HCT116 (cell line): ENCODE data around the gene GALNT15. TPM values are rescaled to one million over a fixed set of nuclear protein-coding genes. Genes with fewer than 3 reads are reported as not detected.

Experiments used
- ATAC-seq: fragments of 200-7000 bp; cut with Tn5 transposase; 2 replicates; pipeline ENCODE4 v1.9.1; 2020; ENCODE audit warnings: mild to moderate bottlenecking, moderate library complexity
- BruUV-seq: library from RNA; stranded (reverse); fragments of 400-500 nt; replicated peaks from 2 replicates; lab custom pipeline; 2021; lab: Mats Ljungman, UMichigan
- CTCF ChIA-PET: fragments of 300-600 bp; sonication (Branson Sonifier 250); formaldehyde crosslinking; loops from one replicate; lab custom pipeline; 2021; ENCODE audit warnings: antibody characterized with exemption; lab: Charles Lee
- POLR2A ChIA-PET: fragments of 300-600, 350-600 bp; sonication (Branson Sonifier 250); formaldehyde crosslinking; loops from one replicate; lab custom pipeline; 2021; ENCODE audit warnings: antibody characterized with exemption; lab: Charles Lee
- RAD21 ChIA-PET, 2 experiments: fragments of 300-600 bp; sonication (Branson Sonifier 250); formaldehyde crosslinking; loops; one replicate each; lab custom pipeline; 2023; ENCODE audit warnings: low total read pairs in 2 of 2; ENCODE audit not compliant: uncharacterized antibody in 2 of 2, unreplicated experiment in 2 of 2, low non-redundant PET in 1 of 2; lab: Charles Lee
- DNase-seq: peaks from one replicate; pipeline ENCODE4 v3.0.0-alpha.2; 2010; ENCODE audit warnings: low read depth, low spot score
- H2AFZ ChIP-seq: fragments of 200-600 bp; shearing (Covaris generic), sonication (generic); 2 replicates; pipeline ENCODE4 v1.6.1; 2017; ENCODE audit warnings: low read depth, mixed run types, mixed read lengths, antibody characterized with exemption, low read length; ENCODE audit not compliant: poor library complexity, severe bottlenecking
- H3K27ac ChIP-seq: 2 replicates; pipeline ENCODE4 v1.5.1; 2012; ENCODE audit warnings: low read depth, low read length
- H3K27me3 ChIP-seq: fragments of 200-600 bp; sonication (generic); 2 replicates; pipeline ENCODE4 v1.6.1; 2016; ENCODE audit warnings: mixed run types, low read length, mixed read lengths; ENCODE audit not compliant: insufficient read depth
- H3K36me3 ChIP-seq, 2 experiments: fragments of 200-500 bp in 1 of 2; fragments of 200-600 bp in 1 of 2; sonication (Bioruptor generic) in 1 of 2; sonication (generic) in 1 of 2; 2 replicates each; pipeline versions ENCODE4 v1.5.1 to v1.6.1; 2014 to 2016; ENCODE audit warnings: low read length in 2 of 2, inconsistent platforms in 1 of 2, mixed read lengths in 1 of 2, mixed run types in 1 of 2; ENCODE audit not compliant: insufficient read depth in 2 of 2, control insufficient read depth in 1 of 2
- H3K4me1 ChIP-seq, 2 experiments: fragments of 200-600 bp in 1 of 2; sonication (generic) in 1 of 2; 2 replicates each; pipeline versions ENCODE4 v1.5.1 to v1.6.1; 2012 to 2017; ENCODE audit warnings: low read length in 2 of 2, inconsistent platforms in 1 of 2, mild to moderate bottlenecking in 1 of 2, mixed read lengths in 1 of 2, mixed run types in 1 of 2, moderate library complexity in 1 of 2; ENCODE audit not compliant: insufficient read depth in 2 of 2, control insufficient read depth in 1 of 2
- H3K4me2 ChIP-seq: fragments of 200-600 bp; sonication (generic); 2 replicates; pipeline ENCODE4 v1.6.1; 2017; ENCODE audit warnings: mixed run types, low read length, mixed read lengths
- H3K4me3 ChIP-seq, 2 experiments: fragments of 200-600 bp in 1 of 2; sonication (generic) in 1 of 2; replicated peaks in 1 of 2; 2 replicates each; pipeline ENCODE4 v1.5.1; 2011 to 2016; ENCODE audit warnings: low read length in 2 of 2, control low read depth in 1 of 2, low read depth in 1 of 2, mild to moderate bottlenecking in 1 of 2, mixed read lengths in 1 of 2, mixed run types in 1 of 2
- H3K79me2 ChIP-seq: fragments of 200-600 bp; sonication (generic); 2 replicates; pipeline ENCODE4 v1.6.1; 2017; ENCODE audit warnings: mild to moderate bottlenecking, mixed run types, low read length, moderate library complexity, mixed read lengths; ENCODE audit not compliant: insufficient read depth
- H3K9ac ChIP-seq: fragments of 200-600 bp; sonication (generic); 2 replicates; pipeline ENCODE4 v1.6.1; 2016; ENCODE audit warnings: low read length, mixed read lengths
- H3K9me2 ChIP-seq: fragments of 200-600 bp; sonication (generic), shearing (Covaris generic); 2 replicates; pipeline ENCODE4 v1.6.1; 2017; ENCODE audit warnings: mixed run types, mild to moderate bottlenecking, moderate library complexity; ENCODE audit not compliant: insufficient read depth
- H3K9me3 ChIP-seq, 2 experiments: fragments of 200-500 bp in 1 of 2; fragments of 200-600 bp in 1 of 2; sonication (Bioruptor generic) in 1 of 2; sonication (generic) in 1 of 2; 2 replicates each; pipeline ENCODE4 v1.6.1; 2014 to 2017; ENCODE audit warnings: low read length in 2 of 2, mixed read lengths in 2 of 2, inconsistent platforms in 1 of 2, low read depth in 1 of 2, mild to moderate bottlenecking in 1 of 2, mixed run types in 1 of 2, moderate library complexity in 1 of 2; ENCODE audit not compliant: control insufficient read depth in 1 of 2, insufficient read depth in 1 of 2
- H4K20me1 ChIP-seq: fragments of 200-600 bp; sonication (generic), shearing (Covaris generic); 2 replicates; pipeline ENCODE4 v1.6.1; 2017; ENCODE audit warnings: mixed run types, mild to moderate bottlenecking, moderate library complexity; ENCODE audit not compliant: insufficient read depth
- CBX3 ChIP-seq: IDR thresholded peaks from 2 replicates; pipeline ENCODE4 v1.6.1; 2012; ENCODE audit warnings: low read depth
- EGR1 ChIP-seq: IDR thresholded peaks from 2 replicates; pipeline ENCODE4 v1.6.1; 2012; ENCODE audit warnings: low read depth
- EZH2 ChIP-seq: fragments of 200-600 bp; sonication (generic); IDR thresholded peaks from 2 replicates; pipeline ENCODE4 v1.6.1; 2017; ENCODE audit warnings: antibody characterized with exemption, mixed run types
- EZH2phosphoT487 ChIP-seq: fragments of 200-600 bp; IDR thresholded peaks from 2 replicates; pipeline ENCODE4 v1.6.1; 2018; ENCODE audit warnings: antibody characterized with exemption, borderline replicate concordance
- FOSL1 ChIP-seq: IDR thresholded peaks from 2 replicates; pipeline ENCODE4 v1.6.1; 2012; ENCODE audit warnings: low read depth
- JUND ChIP-seq: IDR thresholded peaks from 2 replicates; pipeline ENCODE4 v1.6.1; 2012
- POLR2A ChIP-seq: IDR thresholded peaks from 2 replicates; pipeline ENCODE4 v1.7.0; 2011; ENCODE audit warnings: borderline replicate concordance; ENCODE audit not compliant: insufficient read depth, insufficient read length; ENCODE audit errors: extremely low read depth
- POLR2AphosphoS5 ChIP-seq: IDR thresholded peaks from 2 replicates; pipeline ENCODE4 v1.6.1; 2011; ENCODE audit warnings: mild to moderate bottlenecking, low read depth, low read length, moderate library complexity
- RAD21 ChIP-seq: IDR thresholded peaks from 2 replicates; pipeline ENCODE4 v1.6.1; 2012; ENCODE audit warnings: low read depth, mild to moderate bottlenecking
- SIN3A ChIP-seq: IDR thresholded peaks from 2 replicates; pipeline ENCODE4 v1.6.1; 2012; ENCODE audit warnings: low read depth
- SP1 ChIP-seq: IDR thresholded peaks from 2 replicates; pipeline ENCODE4 v1.6.1; 2012; ENCODE audit warnings: low read depth
- SRF ChIP-seq: IDR thresholded peaks from 2 replicates; pipeline ENCODE4 v1.6.1; 2012; ENCODE audit warnings: low read depth
- TCF7L2 ChIP-seq: IDR thresholded peaks from 2 replicates; pipeline ENCODE4 v1.7.0; 2011; ENCODE audit warnings: borderline replicate concordance, inconsistent platforms; ENCODE audit not compliant: insufficient read depth, insufficient read length; ENCODE audit errors: extremely low read depth
- ZNF274 ChIP-seq: fragments of 200-500 bp; sonication (Bioruptor generic); IDR thresholded peaks from 2 replicates; pipeline ENCODE4 v1.6.1; 2014; ENCODE audit warnings: mild to moderate bottlenecking, low read depth, low read length, inconsistent platforms
- intact Hi-C: fragments of 100-400 bp; cut with micrococcal nuclease; formaldehyde crosslinking; loops from 2 replicates; pipeline ENCODE4 v1.10.0; 2022
- total RNA-seq: library from RNA; stranded (reverse); gene quantifications from one replicate; pipeline ENCODE4 v1.2.1, GENCODE V29; 2021; ENCODE audit not compliant: unreplicated experiment
- TF ChIP-seq, protein P1 (sequence below), 3 experiments: fragments of 200-600 bp in 1 of 3; sonication (generic) in 1 of 3; IDR thresholded peaks in 2 of 3; conservative IDR thresholded peaks in 1 of 3; 2 replicates each; pipeline ENCODE4 v1.5.1; 2012 to 2017; ENCODE audit warnings: low read depth in 2 of 3, low read length in 2 of 3, antibody characterized with exemption in 1 of 3, borderline replicate concordance in 1 of 3, control low read depth in 1 of 3, mild to moderate bottlenecking in 1 of 3, mixed read lengths in 1 of 3, mixed run types in 1 of 3, moderate library complexity in 1 of 3; ENCODE audit not compliant: insufficient read depth in 1 of 3
- TF ChIP-seq, protein P2 (sequence below): IDR thresholded peaks from 2 replicates; pipeline ENCODE4 v1.6.1; 2011; ENCODE audit warnings: mild to moderate bottlenecking, low read length, moderate library complexity; ENCODE audit not compliant: insufficient replicate concordance; ENCODE audit errors: extremely low read depth
- TF ChIP-seq, protein P3 (sequence below): IDR thresholded peaks from 2 replicates; pipeline ENCODE4 v1.6.1; 2012; ENCODE audit warnings: low read depth
- TF ChIP-seq, protein P4 (sequence below): IDR thresholded peaks from 2 replicates; pipeline ENCODE4 v1.6.1; 2012
- TF ChIP-seq, protein P5 (sequence below): IDR thresholded peaks from 2 replicates; pipeline ENCODE4 v1.6.1; 2012

Gene GALNT15
- total RNA-seq, 1 experiment from 2014 or later: 0.05 TPM

DNA sequence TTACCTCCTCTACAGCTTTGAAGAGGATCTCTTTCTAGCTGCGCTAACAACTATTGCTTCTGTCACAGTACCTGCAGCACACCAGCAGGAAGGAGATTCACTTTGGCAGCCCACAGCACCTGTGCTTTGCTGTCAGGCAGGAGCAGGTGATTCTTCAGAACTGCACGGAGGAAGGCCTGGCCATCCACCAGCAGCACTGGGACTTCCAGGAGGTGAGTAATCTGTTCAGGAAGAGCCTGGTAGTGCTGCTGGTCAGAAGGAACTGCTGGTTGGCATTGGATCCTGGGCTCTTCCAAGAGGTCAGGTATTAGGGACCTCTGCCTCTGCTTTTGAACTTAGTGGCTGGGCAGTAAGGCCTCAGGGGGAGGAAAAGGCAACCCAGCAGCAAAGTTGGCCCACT, 48.1 kb downstream of the GALNT15 start:
- H3K9ac ChIP-seq: no peak overlapping the region
- no peak for TF ChIP-seq SRF
- no peak for TF ChIP-seq SP1
- TF ChIP-seq, protein P1, sequence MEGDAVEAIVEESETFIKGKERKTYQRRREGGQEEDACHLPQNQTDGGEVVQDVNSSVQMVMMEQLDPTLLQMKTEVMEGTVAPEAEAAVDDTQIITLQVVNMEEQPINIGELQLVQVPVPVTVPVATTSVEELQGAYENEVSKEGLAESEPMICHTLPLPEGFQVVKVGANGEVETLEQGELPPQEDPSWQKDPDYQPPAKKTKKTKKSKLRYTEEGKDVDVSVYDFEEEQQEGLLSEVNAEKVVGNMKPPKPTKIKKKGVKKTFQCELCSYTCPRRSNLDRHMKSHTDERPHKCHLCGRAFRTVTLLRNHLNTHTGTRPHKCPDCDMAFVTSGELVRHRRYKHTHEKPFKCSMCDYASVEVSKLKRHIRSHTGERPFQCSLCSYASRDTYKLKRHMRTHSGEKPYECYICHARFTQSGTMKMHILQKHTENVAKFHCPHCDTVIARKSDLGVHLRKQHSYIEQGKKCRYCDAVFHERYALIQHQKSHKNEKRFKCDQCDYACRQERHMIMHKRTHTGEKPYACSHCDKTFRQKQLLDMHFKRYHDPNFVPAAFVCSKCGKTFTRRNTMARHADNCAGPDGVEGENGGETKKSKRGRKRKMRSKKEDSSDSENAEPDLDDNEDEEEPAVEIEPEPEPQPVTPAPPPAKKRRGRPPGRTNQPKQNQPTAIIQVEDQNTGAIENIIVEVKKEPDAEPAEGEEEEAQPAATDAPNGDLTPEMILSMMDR (IDR thresholded peaks at IDR 0.05 in 2 of 3, conservative IDR thresholded peaks at IDR 0.05 in 1 of 3; ENCODE audit: borderline replicate concordance in 1 of 3, insufficient read depth in 1 of 3, low read depth in 2 of 3, low read length in 2 of 3): no peak
- no peak for TF ChIP-seq POLR2AphosphoS5
- TF ChIP-seq ZNF274: no peak
- TF ChIP-seq, protein P2, sequence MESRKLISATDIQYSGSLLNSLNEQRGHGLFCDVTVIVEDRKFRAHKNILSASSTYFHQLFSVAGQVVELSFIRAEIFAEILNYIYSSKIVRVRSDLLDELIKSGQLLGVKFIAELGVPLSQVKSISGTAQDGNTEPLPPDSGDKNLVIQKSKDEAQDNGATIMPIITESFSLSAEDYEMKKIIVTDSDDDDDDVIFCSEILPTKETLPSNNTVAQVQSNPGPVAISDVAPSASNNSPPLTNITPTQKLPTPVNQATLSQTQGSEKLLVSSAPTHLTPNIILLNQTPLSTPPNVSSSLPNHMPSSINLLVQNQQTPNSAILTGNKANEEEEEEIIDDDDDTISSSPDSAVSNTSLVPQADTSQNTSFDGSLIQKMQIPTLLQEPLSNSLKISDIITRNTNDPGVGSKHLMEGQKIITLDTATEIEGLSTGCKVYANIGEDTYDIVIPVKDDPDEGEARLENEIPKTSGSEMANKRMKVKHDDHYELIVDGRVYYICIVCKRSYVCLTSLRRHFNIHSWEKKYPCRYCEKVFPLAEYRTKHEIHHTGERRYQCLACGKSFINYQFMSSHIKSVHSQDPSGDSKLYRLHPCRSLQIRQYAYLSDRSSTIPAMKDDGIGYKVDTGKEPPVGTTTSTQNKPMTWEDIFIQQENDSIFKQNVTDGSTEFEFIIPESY: no peak
- TF ChIP-seq EZH2phosphoT487: no peak
- no peak for TF ChIP-seq POLR2A
- TF ChIP-seq SIN3A: no peak
- TF ChIP-seq, protein P3, sequence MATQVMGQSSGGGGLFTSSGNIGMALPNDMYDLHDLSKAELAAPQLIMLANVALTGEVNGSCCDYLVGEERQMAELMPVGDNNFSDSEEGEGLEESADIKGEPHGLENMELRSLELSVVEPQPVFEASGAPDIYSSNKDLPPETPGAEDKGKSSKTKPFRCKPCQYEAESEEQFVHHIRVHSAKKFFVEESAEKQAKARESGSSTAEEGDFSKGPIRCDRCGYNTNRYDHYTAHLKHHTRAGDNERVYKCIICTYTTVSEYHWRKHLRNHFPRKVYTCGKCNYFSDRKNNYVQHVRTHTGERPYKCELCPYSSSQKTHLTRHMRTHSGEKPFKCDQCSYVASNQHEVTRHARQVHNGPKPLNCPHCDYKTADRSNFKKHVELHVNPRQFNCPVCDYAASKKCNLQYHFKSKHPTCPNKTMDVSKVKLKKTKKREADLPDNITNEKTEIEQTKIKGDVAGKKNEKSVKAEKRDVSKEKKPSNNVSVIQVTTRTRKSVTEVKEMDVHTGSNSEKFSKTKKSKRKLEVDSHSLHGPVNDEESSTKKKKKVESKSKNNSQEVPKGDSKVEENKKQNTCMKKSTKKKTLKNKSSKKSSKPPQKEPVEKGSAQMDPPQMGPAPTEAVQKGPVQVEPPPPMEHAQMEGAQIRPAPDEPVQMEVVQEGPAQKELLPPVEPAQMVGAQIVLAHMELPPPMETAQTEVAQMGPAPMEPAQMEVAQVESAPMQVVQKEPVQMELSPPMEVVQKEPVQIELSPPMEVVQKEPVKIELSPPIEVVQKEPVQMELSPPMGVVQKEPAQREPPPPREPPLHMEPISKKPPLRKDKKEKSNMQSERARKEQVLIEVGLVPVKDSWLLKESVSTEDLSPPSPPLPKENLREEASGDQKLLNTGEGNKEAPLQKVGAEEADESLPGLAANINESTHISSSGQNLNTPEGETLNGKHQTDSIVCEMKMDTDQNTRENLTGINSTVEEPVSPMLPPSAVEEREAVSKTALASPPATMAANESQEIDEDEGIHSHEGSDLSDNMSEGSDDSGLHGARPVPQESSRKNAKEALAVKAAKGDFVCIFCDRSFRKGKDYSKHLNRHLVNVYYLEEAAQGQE: no peak
- TF ChIP-seq JUND: no peak
- no peak for TF ChIP-seq CBX3
- TF ChIP-seq, protein P4, sequence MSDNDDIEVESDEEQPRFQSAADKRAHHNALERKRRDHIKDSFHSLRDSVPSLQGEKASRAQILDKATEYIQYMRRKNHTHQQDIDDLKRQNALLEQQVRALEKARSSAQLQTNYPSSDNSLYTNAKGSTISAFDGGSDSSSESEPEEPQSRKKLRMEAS: no peak
- no peak for TF ChIP-seq EZH2
- TF ChIP-seq, protein P5, sequence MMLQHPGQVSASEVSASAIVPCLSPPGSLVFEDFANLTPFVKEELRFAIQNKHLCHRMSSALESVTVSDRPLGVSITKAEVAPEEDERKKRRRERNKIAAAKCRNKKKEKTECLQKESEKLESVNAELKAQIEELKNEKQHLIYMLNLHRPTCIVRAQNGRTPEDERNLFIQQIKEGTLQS: no peak
- no peak for TF ChIP-seq RAD21
- TF ChIP-seq FOSL1: no peak
- TF ChIP-seq TCF7L2: no peak
- no peak for TF ChIP-seq EGR1
- ChIA-PET RAD21 (no interaction called here), CTCF (no interaction called here), POLR2A (no interaction called here)
- no peak for DNase-seq
- no peak overlapping the region for H3K27ac ChIP-seq
- H3K9me2 ChIP-seq: no peaks in the 10 kb centered on the region
- no peaks in the 10 kb centered on the region for H3K9me3 ChIP-seq
- H3K4me3 ChIP-seq: no peak overlapping the region
- intact Hi-C loops: no loop called here
- H4K20me1 ChIP-seq: no peaks in the 10 kb centered on the region
- H2AFZ ChIP-seq: no peak overlapping the region
- no peaks in the 10 kb centered on the region for H3K79me2 ChIP-seq
- BruUV-seq: no TSS peak
- no peak overlapping the region for H3K4me2 ChIP-seq
- H3K36me3 ChIP-seq: no peaks in the 10 kb centered on the region
- H3K4me1 ChIP-seq: no peaks in the 10 kb centered on the region
- ATAC-seq: no peak
- H3K27me3 ChIP-seq: no peaks in the 10 kb centered on the region
